HEK293 (cell line): ENCODE results near the gene NOLC1.

ENCODE experiments used
- GLI2 ChIP-seq: fragments of 450-650 bp; formaldehyde crosslinking; IDR thresholded peaks from 2 replicates; pipeline ENCODE4; 2017; ENCODE audit warnings: missing biosample characterization, missing genetic modification characterization, low read depth, borderline replicate concordance
- HOXD13 ChIP-seq: sonication (generic); formaldehyde crosslinking; IDR thresholded peaks from 2 replicates; pipeline ENCODE4 v1.8.0; 2022; ENCODE audit warnings: missing genetic modification reagents, borderline replicate concordance
- KLF1 ChIP-seq: fragments of 450-650 bp; formaldehyde crosslinking; IDR thresholded peaks from 2 replicates; pipeline ENCODE4 v1.5.1; 2016; ENCODE audit warnings: missing biosample characterization, missing genetic modification characterization
- KLF8 ChIP-seq: fragments of 450-650 bp; formaldehyde crosslinking; IDR thresholded peaks from 2 replicates; pipeline ENCODE4 v1.5.1; 2016; ENCODE audit warnings: missing biosample characterization, missing genetic modification characterization
- MEIS1 ChIP-seq: sonication (generic); formaldehyde crosslinking; IDR thresholded peaks from 2 replicates; pipeline ENCODE4 v1.8.1; 2022; ENCODE audit warnings: missing genetic modification reagents, mild to moderate bottlenecking, borderline replicate concordance
- MZF1 ChIP-seq: fragments of 450-650 bp; formaldehyde crosslinking; IDR thresholded peaks from 2 replicates; pipeline ENCODE4 v1.5.1; 2017; ENCODE audit warnings: missing biosample characterization, missing genetic modification characterization, borderline replicate concordance
- SP7 ChIP-seq: fragments of 450-650 bp; formaldehyde crosslinking; IDR thresholded peaks from 2 replicates; pipeline ENCODE4 v1.5.1; 2016; ENCODE audit warnings: missing biosample characterization, missing genetic modification characterization
- ZBTB1 ChIP-seq: fragments of 450-650 bp; formaldehyde crosslinking; IDR thresholded peaks from 2 replicates; pipeline ENCODE4 v1.5.1; 2016; ENCODE audit warnings: missing biosample characterization, missing genetic modification characterization
- ZFP3 ChIP-seq: fragments of 450-650 bp; formaldehyde crosslinking; IDR thresholded peaks from 2 replicates; pipeline ENCODE4 v1.5.1; 2016; ENCODE audit warnings: low read depth, missing biosample characterization, missing genetic modification characterization
- ZFP37 ChIP-seq: fragments of 450-650 bp; formaldehyde crosslinking; IDR thresholded peaks from 2 replicates; pipeline ENCODE4 v1.5.1; 2016; ENCODE audit warnings: missing biosample characterization, missing genetic modification characterization
- ZNF114 ChIP-seq: fragments of 450-650 bp; formaldehyde crosslinking; IDR thresholded peaks from 2 replicates; pipeline ENCODE4 v1.5.0; 2017; ENCODE audit warnings: missing biosample characterization, missing genetic modification characterization
- ZNF140 ChIP-seq: fragments of 450-650 bp; formaldehyde crosslinking; IDR thresholded peaks from 2 replicates; pipeline ENCODE4 v1.5.1; 2016; ENCODE audit warnings: missing biosample characterization, missing genetic modification characterization
- ZNF16 ChIP-seq: fragments of 450-650 bp; formaldehyde crosslinking; IDR thresholded peaks from 2 replicates; pipeline ENCODE4 v1.5.1; 2016; ENCODE audit warnings: low read depth, missing biosample characterization, missing genetic modification characterization
- ZNF214 ChIP-seq: fragments of 450-650 bp; formaldehyde crosslinking; IDR thresholded peaks from 2 replicates; pipeline ENCODE4 v1.5.1; 2017; ENCODE audit warnings: missing biosample characterization, mild to moderate bottlenecking, missing genetic modification characterization, borderline replicate concordance
- ZNF274 ChIP-seq, 2 experiments: fragments of 200-500 bp in 1 of 2; fragments of 450-650 bp in 1 of 2; sonication (Bioruptor generic) in 1 of 2; formaldehyde crosslinking in 1 of 2; IDR thresholded peaks; 2 replicates each; pipeline versions ENCODE4 v1.5.1 to v1.6.1; 2014 to 2016; ENCODE audit warnings: borderline replicate concordance in 1 of 2, inconsistent platforms in 1 of 2, low read length in 1 of 2, missing biosample characterization in 1 of 2, missing genetic modification characterization in 1 of 2
- ZNF280C ChIP-seq: fragments of 450-650 bp; formaldehyde crosslinking; IDR thresholded peaks from 2 replicates; pipeline ENCODE4 v1.5.1; 2016; ENCODE audit warnings: missing biosample characterization, missing genetic modification characterization
- ZNF280D ChIP-seq: fragments of 450-650 bp; formaldehyde crosslinking; IDR thresholded peaks from 2 replicates; pipeline ENCODE4 v1.5.1; 2016; ENCODE audit warnings: missing biosample characterization, missing genetic modification characterization
- ZNF473 ChIP-seq: fragments of 450-650 bp; formaldehyde crosslinking; IDR thresholded peaks from 2 replicates; pipeline ENCODE4 v1.5.1; 2017; ENCODE audit warnings: missing biosample characterization, missing genetic modification characterization
- ZNF488 ChIP-seq: fragments of 450-650 bp; formaldehyde crosslinking; IDR thresholded peaks from 2 replicates; pipeline ENCODE4 v1.5.1; 2016; ENCODE audit warnings: missing biosample characterization, missing genetic modification characterization
- ZNF514 ChIP-seq: fragments of 450-650 bp; formaldehyde crosslinking; IDR thresholded peaks from 2 replicates; pipeline ENCODE4 v1.5.1; 2016; ENCODE audit warnings: missing biosample characterization, missing genetic modification characterization
- ZNF600 ChIP-seq: fragments of 450-650 bp; formaldehyde crosslinking; IDR thresholded peaks from 2 replicates; pipeline ENCODE4 v1.5.1; 2016; ENCODE audit warnings: missing biosample characterization, missing genetic modification characterization
- ZNF624 ChIP-seq: fragments of 450-650 bp; formaldehyde crosslinking; IDR thresholded peaks from 2 replicates; pipeline ENCODE4 v1.5.1; 2017; ENCODE audit warnings: missing biosample characterization, missing genetic modification characterization
- ZNF792 ChIP-seq: fragments of 450-650 bp; formaldehyde crosslinking; IDR thresholded peaks from 2 replicates; pipeline ENCODE4 v1.5.1; 2016; ENCODE audit warnings: missing biosample characterization, missing genetic modification characterization
- ZNF837 ChIP-seq: fragments of 450-650 bp; formaldehyde crosslinking; IDR thresholded peaks from 2 replicates; pipeline ENCODE4 v1.5.1; 2016; ENCODE audit warnings: missing biosample characterization, missing genetic modification characterization
- ZSCAN16 ChIP-seq: fragments of 450-650 bp; formaldehyde crosslinking; IDR thresholded peaks from 2 replicates; pipeline ENCODE4 v1.5.1; 2016; ENCODE audit warnings: missing biosample characterization, missing genetic modification characterization
- ZXDB ChIP-seq: fragments of 450-650 bp; formaldehyde crosslinking; IDR thresholded peaks from 2 replicates; pipeline ENCODE4 v1.5.1; 2016; ENCODE audit warnings: missing biosample characterization, missing genetic modification characterization
- TF ChIP-seq, protein P1 (sequence below): fragments of 450-650 bp; formaldehyde crosslinking; conservative IDR thresholded peaks from 2 replicates; pipeline ENCODE4 v1.5.1; 2016; ENCODE audit warnings: low read depth, missing biosample characterization, missing genetic modification characterization
- TF ChIP-seq, protein P2 (sequence below): fragments of 450-650 bp; formaldehyde crosslinking; IDR thresholded peaks from 2 replicates; pipeline ENCODE4 v1.5.1; 2016; ENCODE audit warnings: missing biosample characterization, missing genetic modification characterization

Gene NOLC1

DNA sequence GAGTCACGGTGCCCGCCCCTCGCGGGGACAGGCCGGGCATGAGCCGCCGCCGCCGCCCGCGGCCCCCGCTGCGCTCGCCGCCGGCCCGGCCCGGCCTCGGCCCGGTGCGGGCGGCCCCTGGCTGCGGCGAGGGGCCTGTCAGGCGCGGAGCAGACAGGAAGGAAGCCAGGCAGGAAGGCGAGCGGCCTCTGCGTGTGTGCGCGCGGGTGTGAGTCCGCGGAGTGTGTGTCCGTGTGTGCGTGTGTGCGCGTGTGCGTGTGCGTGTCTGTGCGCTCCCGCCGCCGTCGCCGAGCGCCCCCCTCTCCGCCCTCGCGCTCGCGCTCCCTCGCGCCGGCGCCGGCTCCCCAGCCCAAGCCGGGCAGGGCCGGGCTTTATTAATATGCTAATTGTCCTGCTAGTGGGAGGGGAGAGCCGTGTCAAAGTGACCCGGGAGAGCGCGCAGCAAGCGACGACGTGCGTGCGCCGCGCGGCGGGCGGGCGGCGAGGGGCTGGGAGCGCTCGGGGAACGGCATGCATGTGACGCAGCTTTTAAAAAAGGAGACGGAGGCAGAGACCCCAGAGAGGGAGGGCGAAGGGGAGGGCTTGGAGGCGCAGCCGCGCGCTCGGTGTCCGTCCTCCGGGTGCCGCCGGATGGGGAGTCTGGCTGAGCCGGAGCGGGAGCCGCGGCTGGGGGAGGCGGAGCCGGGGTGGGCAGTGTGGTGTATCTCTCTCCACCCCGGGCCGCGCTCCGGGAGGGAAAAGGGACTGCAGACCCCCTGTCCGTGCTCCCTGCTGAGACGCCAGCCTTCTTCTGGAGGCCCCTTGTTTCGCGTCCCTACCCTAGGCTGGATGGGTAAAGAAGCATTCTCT is 31.8 kb upstream of the NOLC1 start, which contains the start of gene LDB1 (continued):
- TF ChIP-seq ZNF280D (no peak), ZNF114 (tag by site-specific recombination) (no peak), ZNF280C (tag by site-specific recombination) (no peak), ZFP37 (no peak), ZXDB (tag by site-specific recombination) (peak; percentile 66; the same call in 1 of the 2 replicates), ZNF837 (tag by site-specific recombination) (no peak), GLI2 (tag by site-specific recombination) (no peak), ZNF624 (tag by site-specific recombination) (no peak), KLF1 (tag by site-specific recombination) (no peak), ZNF16 (tag by site-specific recombination) (no peak), ZNF514 (tag by site-specific recombination) (no peak), ZNF792 (tag by site-specific recombination) (no peak), ZNF473 (tag by site-specific recombination) (no peak), ZBTB1 (tag by site-specific recombination) (no peak; the same call in 1 of the 2 replicates), ZNF140 (tag by site-specific recombination) (no peak), ZFP3 (tag by site-specific recombination) (no peak), KLF8 (tag by site-specific recombination) (peak; percentile 63; the same call in 1 of the 2 replicates), MEIS1 (CRISPR knock-in tag) (no peak), ZSCAN16 (no peak), ZNF600 (peak; percentile 87), HOXD13 (CRISPR knock-in tag) (no peak), ZNF214 (tag by site-specific recombination) (no peak), MZF1 (tag by site-specific recombination) (no peak), SP7 (tag by site-specific recombination) (peak; percentile 54), ZNF488 (tag by site-specific recombination) (no peak), ZNF274 (IDR thresholded peaks at IDR 0.05; ENCODE audit: low read length) (no peak), ZNF274 (tag by site-specific recombination; IDR thresholded peaks at IDR 0.05; ENCODE audit: borderline replicate concordance) (no peak)
- TF ChIP-seq, protein P1, sequence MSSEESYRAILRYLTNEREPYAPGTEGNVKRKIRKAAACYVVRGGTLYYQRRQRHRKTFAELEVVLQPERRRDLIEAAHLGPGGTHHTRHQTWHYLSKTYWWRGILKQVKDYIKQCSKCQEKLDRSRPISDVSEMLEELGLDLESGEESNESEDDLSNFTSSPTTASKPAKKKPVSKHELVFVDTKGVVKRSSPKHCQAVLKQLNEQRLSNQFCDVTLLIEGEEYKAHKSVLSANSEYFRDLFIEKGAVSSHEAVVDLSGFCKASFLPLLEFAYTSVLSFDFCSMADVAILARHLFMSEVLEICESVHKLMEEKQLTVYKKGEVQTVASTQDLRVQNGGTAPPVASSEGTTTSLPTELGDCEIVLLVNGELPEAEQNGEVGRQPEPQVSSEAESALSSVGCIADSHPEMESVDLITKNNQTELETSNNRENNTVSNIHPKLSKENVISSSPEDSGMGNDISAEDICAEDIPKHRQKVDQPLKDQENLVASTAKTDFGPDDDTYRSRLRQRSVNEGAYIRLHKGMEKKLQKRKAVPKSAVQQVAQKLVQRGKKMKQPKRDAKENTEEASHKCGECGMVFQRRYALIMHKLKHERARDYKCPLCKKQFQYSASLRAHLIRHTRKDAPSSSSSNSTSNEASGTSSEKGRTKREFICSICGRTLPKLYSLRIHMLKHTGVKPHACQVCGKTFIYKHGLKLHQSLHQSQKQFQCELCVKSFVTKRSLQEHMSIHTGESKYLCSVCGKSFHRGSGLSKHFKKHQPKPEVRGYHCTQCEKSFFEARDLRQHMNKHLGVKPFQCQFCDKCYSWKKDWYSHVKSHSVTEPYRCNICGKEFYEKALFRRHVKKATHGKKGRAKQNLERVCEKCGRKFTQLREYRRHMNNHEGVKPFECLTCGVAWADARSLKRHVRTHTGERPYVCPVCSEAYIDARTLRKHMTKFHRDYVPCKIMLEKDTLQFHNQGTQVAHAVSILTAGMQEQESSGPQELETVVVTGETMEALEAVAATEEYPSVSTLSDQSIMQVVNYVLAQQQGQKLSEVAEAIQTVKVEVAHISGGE (tag by site-specific recombination) = peak; percentile 91
- TF ChIP-seq, protein P2, sequence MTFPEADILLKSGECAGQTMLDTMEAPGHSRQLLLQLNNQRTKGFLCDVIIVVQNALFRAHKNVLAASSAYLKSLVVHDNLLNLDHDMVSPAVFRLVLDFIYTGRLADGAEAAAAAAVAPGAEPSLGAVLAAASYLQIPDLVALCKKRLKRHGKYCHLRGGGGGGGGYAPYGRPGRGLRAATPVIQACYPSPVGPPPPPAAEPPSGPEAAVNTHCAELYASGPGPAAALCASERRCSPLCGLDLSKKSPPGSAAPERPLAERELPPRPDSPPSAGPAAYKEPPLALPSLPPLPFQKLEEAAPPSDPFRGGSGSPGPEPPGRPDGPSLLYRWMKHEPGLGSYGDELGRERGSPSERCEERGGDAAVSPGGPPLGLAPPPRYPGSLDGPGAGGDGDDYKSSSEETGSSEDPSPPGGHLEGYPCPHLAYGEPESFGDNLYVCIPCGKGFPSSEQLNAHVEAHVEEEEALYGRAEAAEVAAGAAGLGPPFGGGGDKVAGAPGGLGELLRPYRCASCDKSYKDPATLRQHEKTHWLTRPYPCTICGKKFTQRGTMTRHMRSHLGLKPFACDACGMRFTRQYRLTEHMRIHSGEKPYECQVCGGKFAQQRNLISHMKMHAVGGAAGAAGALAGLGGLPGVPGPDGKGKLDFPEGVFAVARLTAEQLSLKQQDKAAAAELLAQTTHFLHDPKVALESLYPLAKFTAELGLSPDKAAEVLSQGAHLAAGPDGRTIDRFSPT = no peak
